Panc1 (cell line): Measurements from ENCODE around the gene GON4L. TPM values are rescaled to one million over a fixed set of nuclear protein-coding genes. Genes with fewer than 3 reads are reported as not detected.

Source experiments
- ATAC-seq: fragments of 200-7000 bp; cut with Tn5 transposase; 2 replicates; pipeline ENCODE4 v1.9.1; 2020; ENCODE audit warnings: mild to moderate bottlenecking, moderate library complexity
- BruUV-seq: library from RNA; stranded (reverse); fragments of 400-500 nt; replicated peaks from 2 replicates; lab custom pipeline; 2021; lab: Mats Ljungman, UMichigan
- CTCF ChIA-PET: fragments of 300-600 bp; sonication (Branson Sonifier 250); formaldehyde crosslinking; loops from one replicate; lab custom pipeline; 2022; ENCODE audit warnings: antibody characterized with exemption; lab: Charles Lee
- POLR2A ChIA-PET: fragments of 300-600 bp; sonication (Branson Sonifier 250); formaldehyde crosslinking; loops from one replicate; lab custom pipeline; 2022; ENCODE audit warnings: antibody characterized with exemption; lab: Charles Lee
- DNase-seq: peaks from one replicate; pipeline ENCODE4 v3.0.0-alpha.2; 2010; ENCODE audit warnings: low read depth, low spot score
- H3K27ac ChIP-seq: 2 replicates; pipeline ENCODE4 v1.5.1; 2011; ENCODE audit warnings: mild to moderate bottlenecking, low read length, inconsistent platforms
- H3K27me3 ChIP-seq: fragments of 200-500 bp; sonication (Bioruptor generic); 2 replicates; pipeline ENCODE4 v1.6.0; 2014; ENCODE audit warnings: low read length, inconsistent platforms; ENCODE audit not compliant: control insufficient read depth, insufficient read depth
- H3K36me3 ChIP-seq: fragments of 200-500 bp; sonication (Bioruptor generic); 2 replicates; pipeline ENCODE4 v1.5.1; 2014; ENCODE audit warnings: inconsistent platforms, mild to moderate bottlenecking, low read length, moderate library complexity; ENCODE audit not compliant: control insufficient read depth, insufficient read depth
- H3K4me1 ChIP-seq: 2 replicates; pipeline ENCODE4 v1.5.1; 2011; ENCODE audit warnings: inconsistent platforms, mild to moderate bottlenecking, low read length, moderate library complexity; ENCODE audit not compliant: control insufficient read depth, insufficient read depth
- H3K4me3 ChIP-seq, 2 experiments: 2 replicates each; pipeline ENCODE4 v1.5.1; 2011 to 2012; ENCODE audit warnings: low read depth in 2 of 2, low read length in 2 of 2, mild to moderate bottlenecking in 2 of 2, inconsistent platforms in 1 of 2, moderate library complexity in 1 of 2
- H3K9me3 ChIP-seq: fragments of 200-500 bp; sonication (Bioruptor generic); 2 replicates; pipeline ENCODE4 v1.5.1; 2014; ENCODE audit warnings: low read depth, mild to moderate bottlenecking, inconsistent platforms, low read length, moderate library complexity; ENCODE audit not compliant: control insufficient read depth, insufficient read depth
- CTCF ChIP-seq: fragments of 450-650 bp; IDR thresholded peaks from 2 replicates; pipeline ENCODE4 v1.5.1; 2017; ENCODE audit warnings: mild to moderate bottlenecking
- POLR2AphosphoS5 ChIP-seq: IDR thresholded peaks from 2 replicates; pipeline ENCODE4 v1.6.1; 2012; ENCODE audit warnings: mild to moderate bottlenecking, low read depth, low read length, moderate library complexity
- REST ChIP-seq, 2 experiments: IDR thresholded peaks; 2 replicates each; pipeline ENCODE4 v1.6.1; 2011 to 2012; ENCODE audit warnings: low read depth in 2 of 2, control low read depth in 1 of 2, low read length in 1 of 2, mild to moderate bottlenecking in 1 of 2, moderate library complexity in 1 of 2; ENCODE audit not compliant: insufficient read depth in 1 of 2
- SIN3A ChIP-seq: IDR thresholded peaks from 2 replicates; pipeline ENCODE4 v1.6.1; 2012; ENCODE audit warnings: low read depth, mild to moderate bottlenecking, low read length, moderate library complexity, borderline replicate concordance; ENCODE audit not compliant: insufficient read depth
- TCF7L2 ChIP-seq: IDR thresholded peaks from 2 replicates; pipeline ENCODE4 v1.6.1; 2011; ENCODE audit warnings: mild to moderate bottlenecking, low read depth, low read length, inconsistent platforms
- in situ Hi-C: cut with HindIII; loops from 2 replicates; pipeline ENCODE4 v1.10.0; 2016; ENCODE audit warnings: low sequenced_read_pairs, low pct_unique_long_range_greater_than_20kb
- intact Hi-C: fragments of 100-400 bp; cut with micrococcal nuclease; formaldehyde crosslinking; loops from one replicate; pipeline ENCODE4 v1.10.0; 2022; ENCODE audit not compliant: unreplicated experiment
- total RNA-seq: library from RNA; stranded (reverse); gene quantifications from one replicate; pipeline ENCODE4 v1.2.1, GENCODE V29; 2021; ENCODE audit not compliant: unreplicated experiment

GON4L gene
- total RNA-seq, 1 experiment from 2014 or later: 47.6 TPM

- Histone ChIP-seq H3K27ac (no peak overlapping the region), H3K36me3 (no peaks in the 10 kb centered on the region), H3K9me3 (no peaks in the 10 kb centered on the region), H3K4me1 (no peaks in the 10 kb centered on the region), H3K27me3 (no peaks in the 10 kb centered on the region), H3K4me3 (no peak overlapping the region)
- in situ Hi-C loops: no loop called here
- BruUV-seq: no TSS peak
- no peak for TF ChIP-seq SIN3A
- TF ChIP-seq REST (IDR thresholded peaks at IDR 0.05; ENCODE audit: insufficient read depth in 1 of 2, low read depth in 2 of 2, low read length in 1 of 2): no peak
- TF ChIP-seq TCF7L2: no peak
- TF ChIP-seq CTCF: no peak
- TF ChIP-seq POLR2AphosphoS5: no peak
- CTCF ChIA-PET: no interaction called here
- DNase-seq (no peak), ATAC-seq (no peak)
- intact Hi-C loops: no loop called here
- POLR2A ChIA-PET: interaction anchor here (0.5 to 1.0 kb wide), 2 partner anchors 16 to 26 kb away, joined by 4 to 8 read pairs; no protein-coding TSS in a partner anchor
These were observed 25.2 kb upstream of the GON4L start for GRCh38 chr1:155882235-155882634.

- no peak overlapping the region for H3K27ac ChIP-seq
- no peaks in the 10 kb centered on the region for H3K9me3 ChIP-seq
- H3K4me1 ChIP-seq: no peaks in the 10 kb centered on the region
- in situ Hi-C loops (no loop called here), intact Hi-C loops (no loop called here)
- H3K4me3 ChIP-seq: no peak overlapping the region
- TF ChIP-seq TCF7L2 (no peak), SIN3A (no peak), CTCF (no peak), REST (IDR thresholded peaks at IDR 0.05; ENCODE audit: insufficient read depth in 1 of 2, low read depth in 2 of 2, low read length in 1 of 2) (no peak), POLR2AphosphoS5 (no peak)
- no peaks in the 10 kb centered on the region for H3K27me3 ChIP-seq
- no peak for DNase-seq
- H3K36me3 ChIP-seq: no peaks in the 10 kb centered on the region
- no TSS peak for BruUV-seq
- CTCF ChIA-PET: no interaction called here
- POLR2A ChIA-PET: no interaction called here
- no peak for ATAC-seq
These were observed 23.9 kb upstream of the GON4L start for GRCh38 chr1:155880950-155881349.
